ENCODE results near the gene BANF2. TPM values are rescaled to one million over a fixed set of nuclear protein-coding genes. Genes with fewer than 3 reads are reported as not detected.

Gene BANF2
- total RNA-seq, 1 experiment from 2014 or later: not detected

DNA sequence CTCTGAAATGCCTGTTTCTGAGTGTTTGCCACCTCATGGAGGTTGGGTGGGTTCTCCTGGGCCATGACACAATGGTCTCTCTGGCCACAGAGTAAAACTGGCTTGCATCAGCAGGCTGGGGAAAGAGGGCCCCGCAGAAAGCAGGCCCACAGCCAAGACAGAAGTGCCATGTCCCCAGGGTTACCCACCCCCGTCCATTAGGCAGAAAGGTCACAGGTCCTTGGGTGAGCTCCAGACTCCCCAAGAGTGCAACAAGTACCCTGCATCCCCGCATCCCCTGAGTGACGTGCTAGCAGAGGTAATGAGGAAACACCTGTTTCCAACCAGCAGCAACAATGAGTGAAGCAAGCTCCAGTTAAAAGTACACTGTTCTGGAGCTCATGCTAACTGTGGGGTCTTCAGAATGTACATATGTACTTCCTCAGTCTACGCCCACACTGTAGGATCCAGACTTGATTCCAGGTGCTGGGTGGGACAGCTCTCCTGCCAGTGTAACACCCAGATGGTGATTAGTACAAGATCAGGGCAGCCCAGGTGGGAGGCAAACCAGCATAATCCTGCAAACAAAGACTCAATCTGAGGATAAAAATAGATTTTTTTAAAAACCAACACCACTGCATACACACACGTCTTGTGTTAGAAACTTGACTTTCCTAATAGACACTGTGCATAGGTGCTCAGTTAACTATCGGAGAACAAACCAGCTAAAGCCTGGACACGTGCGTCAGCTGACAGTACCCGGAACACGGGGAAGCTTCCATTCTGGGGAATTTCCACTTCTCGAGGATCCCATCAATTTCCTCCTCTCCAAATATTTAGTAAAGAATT is 49.3 kb upstream of the BANF2 start:
- H3K23ac ChIP-seq (ENCODE audit: insufficient read length, low read depth, low read length): no peak overlapping the region
- no peak for DNase-seq
- H2AK5ac ChIP-seq (ENCODE audit: insufficient read length, low read length): no peak overlapping the region
- H3K4me1 ChIP-seq (ENCODE audit: insufficient read depth, low read length): no peaks in the 10 kb centered on the region; the same call in 1 of the 2 replicates
- WGBS (ENCODE audit: extremely low coverage, insufficient read length, low lambda C conversion rate): no CpG with 5 or more reads among the region's 12 CpGs
- no peak overlapping the region for H2AFZ ChIP-seq (ENCODE audit: low read length)
- H3K9me3 ChIP-seq (ENCODE audit: control insufficient read depth, low read depth, low read length): no peaks in the 10 kb centered on the region
- H4K91ac ChIP-seq (ENCODE audit: insufficient read length, low read depth, low read length): no peak overlapping the region
- H3K23me2 ChIP-seq (ENCODE audit: insufficient read length, low read depth, low read length, poor library complexity, severe bottlenecking): no peaks in the 10 kb centered on the region
- H2BK120ac ChIP-seq (ENCODE audit: low read depth, low read length, poor library complexity, severe bottlenecking): no peak overlapping the region
- H3K79me2 ChIP-seq (ENCODE audit: insufficient read depth, low read length): peaks cover 30% of the 10 kb centered on the region; the same call in 1 of the 2 replicates
- no peak overlapping the region for H3K9ac ChIP-seq (ENCODE audit: extremely low read depth, insufficient read length, low read length)
- H3K27ac ChIP-seq (ENCODE audit: insufficient read length, low read depth, low read length): no peak overlapping the region
- H3K9me3 Mint-ChIP-seq: no peaks in the 10 kb centered on the region
- TF ChIP-seq, protein P1, sequence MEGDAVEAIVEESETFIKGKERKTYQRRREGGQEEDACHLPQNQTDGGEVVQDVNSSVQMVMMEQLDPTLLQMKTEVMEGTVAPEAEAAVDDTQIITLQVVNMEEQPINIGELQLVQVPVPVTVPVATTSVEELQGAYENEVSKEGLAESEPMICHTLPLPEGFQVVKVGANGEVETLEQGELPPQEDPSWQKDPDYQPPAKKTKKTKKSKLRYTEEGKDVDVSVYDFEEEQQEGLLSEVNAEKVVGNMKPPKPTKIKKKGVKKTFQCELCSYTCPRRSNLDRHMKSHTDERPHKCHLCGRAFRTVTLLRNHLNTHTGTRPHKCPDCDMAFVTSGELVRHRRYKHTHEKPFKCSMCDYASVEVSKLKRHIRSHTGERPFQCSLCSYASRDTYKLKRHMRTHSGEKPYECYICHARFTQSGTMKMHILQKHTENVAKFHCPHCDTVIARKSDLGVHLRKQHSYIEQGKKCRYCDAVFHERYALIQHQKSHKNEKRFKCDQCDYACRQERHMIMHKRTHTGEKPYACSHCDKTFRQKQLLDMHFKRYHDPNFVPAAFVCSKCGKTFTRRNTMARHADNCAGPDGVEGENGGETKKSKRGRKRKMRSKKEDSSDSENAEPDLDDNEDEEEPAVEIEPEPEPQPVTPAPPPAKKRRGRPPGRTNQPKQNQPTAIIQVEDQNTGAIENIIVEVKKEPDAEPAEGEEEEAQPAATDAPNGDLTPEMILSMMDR (conservative IDR thresholded peaks at IDR 0.05): no peak
- H4K5ac ChIP-seq (ENCODE audit: insufficient read length, low read depth, low read length): no peak overlapping the region
- H2BK5ac ChIP-seq (ENCODE audit: insufficient read length, low read length): no peak overlapping the region
- no peak overlapping the region for H3K14ac ChIP-seq (ENCODE audit: insufficient read depth, low read length)
- H4K8ac ChIP-seq (replicated peaks; ENCODE audit: insufficient read length, low read depth, low read length): no peak overlapping the region
- H4K20me1 ChIP-seq (ENCODE audit: control insufficient read depth, insufficient read depth, insufficient read length): no peaks in the 10 kb centered on the region
- peaks cover 8 to 14% (median 11%) of the 10 kb centered on the region in 3 experiments; a peak in 5 of 7 replicates for H3K36me3 Mint-ChIP-seq (ENCODE audit: insufficient read depth in 1 of 3, low read depth in 3 of 3)
- H3K4me2 ChIP-seq (ENCODE audit: insufficient read depth, insufficient read length, low read length): no peak overlapping the region
- H3K4me3 Mint-ChIP-seq: no peak overlapping the region
- H3K27me3 Mint-ChIP-seq (ENCODE audit: low read depth): no peaks in the 10 kb centered on the region
- H3K79me1 ChIP-seq (ENCODE audit: insufficient read depth, low read depth, low read length, poor library complexity, severe bottlenecking): peaks cover 10% of the 10 kb centered on the region
- H2BK12ac ChIP-seq (ENCODE audit: insufficient read length, low read depth, low read length): no peak overlapping the region
- H3K18ac ChIP-seq (ENCODE audit: insufficient read length, low read depth, low read length): no peak overlapping the region
- H3K27me3 ChIP-seq (ENCODE audit: insufficient read depth, low read length): no peaks in the 10 kb centered on the region
- peaks cover 45 to 55% of the 10 kb centered on the region in 2 experiments for H3K4me1 Mint-ChIP-seq
- no peak overlapping the region for H3K4ac ChIP-seq (ENCODE audit: low read depth, low read length)
- H3T11ph ChIP-seq (ENCODE audit: low read length): no peak overlapping the region
- H3K56ac ChIP-seq (ENCODE audit: insufficient read length, low read depth, low read length): no peak overlapping the region
- peak overlapping the region in 2 of 3 experiments; percentile 15 to 57; a peak in 3 of 7 replicates for H3K27ac Mint-ChIP-seq
- H2BK20ac ChIP-seq (ENCODE audit: low read depth, low read length, poor library complexity, severe bottlenecking): no peak overlapping the region
- H2BK15ac ChIP-seq (ENCODE audit: low read depth, low read length): no peak overlapping the region
